AML-193 (cell line): ENCODE data around the gene MED12L.
A peak's percentile ranks its signal among the peaks of the same experiment; 100 is the strongest.

ENCODE experiments used
- DNase-seq, 2 experiments: peaks; one replicate each; lab custom pipeline; 2025; lab: John Stamatoyannopoulos, UW

The MED12L gene

GRCh38 chr3:151086484-151087456 lies 1.3 kb downstream of the MED12L start:
- DNase-seq = peak; percentile 89 to 90

- no peak for DNase-seq
These were observed 2.2 kb downstream of the MED12L start for GRCh38 chr3:151087648-151088047.

GRCh38 chr3:151091685-151092345 lies 6.4 kb downstream of the MED12L start:
- DNase-seq = no peak

- no peak for DNase-seq
These were observed 7.7 kb downstream of the MED12L start for GRCh38 chr3:151093148-151093547.

GRCh38 chr3:151093905-151094304 lies 8.4 kb downstream of the MED12L start:
- DNase-seq = no peak

- no peak for DNase-seq
These were observed 11.3 kb downstream of the MED12L start for GRCh38 chr3:151096716-151097115.

GRCh38 chr3:151100076-151100475 lies 14.6 kb downstream of the MED12L start:
- no peak for DNase-seq

- DNase-seq = no peak
These were observed 16.0 kb downstream of the MED12L start for GRCh38 chr3:151101270-151101969.

- DNase-seq = no peak
These were observed 20.8 kb downstream of the MED12L start for GRCh38 chr3:151106311-151106710.

GRCh38 chr3:151107177-151107576 lies 21.7 kb downstream of the MED12L start:
- DNase-seq = no peak

GRCh38 chr3:151107701-151108100 lies 22.2 kb downstream of the MED12L start:
- DNase-seq = no peak

- no peak for DNase-seq
These were observed 23.9 kb downstream of the MED12L start for GRCh38 chr3:151109286-151109800.

GRCh38 chr3:151112731-151113130 lies 27.3 kb downstream of the MED12L start:
- DNase-seq = no peak

GRCh38 chr3:151113343-151113742 lies 27.9 kb downstream of the MED12L start:
- peak; percentile 26 to 54 for DNase-seq

- no peak for DNase-seq
These were observed 31.6 kb downstream of the MED12L start for GRCh38 chr3:151117047-151117446.

GRCh38 chr3:151119188-151119587 lies 33.7 kb downstream of the MED12L start:
- no peak for DNase-seq

GRCh38 chr3:151120409-151120808 lies 34.9 kb downstream of the MED12L start:
- no peak for DNase-seq

GRCh38 chr3:151121016-151121415 lies 35.6 kb downstream of the MED12L start:
- DNase-seq = no peak

GRCh38 chr3:151123827-151124226 lies 38.4 kb downstream of the MED12L start:
- DNase-seq = no peak

GRCh38 chr3:151124476-151124875 lies 39.0 kb downstream of the MED12L start:
- DNase-seq = no peak

GRCh38 chr3:151130428-151130827 lies 45.0 kb downstream of the MED12L start:
- DNase-seq = no peak

GRCh38 chr3:151133175-151133574 lies 47.7 kb downstream of the MED12L start:
- no peak for DNase-seq
